Muscle of arm (tissue), 12 donors: ENCODE results near the gene PPP2R5A. TPM values are rescaled to one million over a fixed set of nuclear protein-coding genes. Genes with fewer than 3 reads are reported as not detected.
"Not testable (repeated sequence)": the region's sequence is repeated elsewhere in the genome, so short reads cannot be mapped to it uniquely, and the experiment has no call there.

ENCODE experiments used
- DNase-seq: peaks from one replicate; pipeline ENCODE4 v3.0.0-alpha.2; 2013
- polyA plus RNA-seq, 12 donors: library from polyadenylated mRNA; unstranded; fragments of 120-200 nt; gene quantifications; one replicate each; pipeline ENCODE4 v1.2.1, GENCODE V29; 2013; ENCODE audit not compliant: insufficient read length in 12 of 12

The PPP2R5A gene
- polyA plus RNA-seq, 12 donors: 23.2 to 36.7 (median 31.3) TPM; not detected in 1

DNA sequence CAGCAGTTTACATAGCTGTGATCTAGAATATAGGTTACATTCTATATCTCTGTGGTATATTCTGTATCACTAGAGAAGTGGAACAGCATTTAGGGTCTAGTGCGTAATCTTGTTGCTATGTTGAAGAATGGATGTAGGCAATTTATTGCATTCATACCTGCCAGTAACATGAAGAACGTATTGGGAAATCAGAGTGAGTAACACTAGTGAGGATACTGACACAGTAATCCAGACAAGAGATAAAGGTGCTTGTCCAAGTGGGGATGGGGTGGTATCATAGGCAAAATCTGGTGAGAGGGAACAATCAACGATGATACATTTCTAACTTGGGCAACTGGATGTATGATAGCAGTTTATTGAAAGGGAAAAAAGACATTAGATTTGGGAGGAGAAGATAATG lies 9.8 kb downstream of the PPP2R5A start:
- no peak for DNase-seq

DNA sequence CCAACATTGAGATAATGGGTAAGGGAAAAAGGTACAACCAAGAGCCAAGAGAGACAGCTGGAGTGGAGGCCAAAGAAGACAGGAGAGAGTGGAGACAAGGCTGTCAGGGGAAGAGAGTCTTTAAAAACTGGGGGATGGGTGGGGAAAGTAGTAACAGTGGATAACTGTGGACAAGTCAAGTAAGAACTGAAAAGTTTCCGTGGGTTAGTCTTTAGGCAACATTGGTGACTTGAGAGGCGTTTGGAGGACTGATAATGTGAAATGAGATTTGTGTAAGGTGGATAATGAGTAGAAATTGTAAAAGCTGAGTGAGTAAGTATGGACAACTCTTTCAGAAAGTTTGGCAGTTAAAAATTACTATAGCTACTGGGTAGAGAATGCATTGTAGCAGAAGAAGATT lies 10.4 kb downstream of the PPP2R5A start:
- DNase-seq: no peak

DNA sequence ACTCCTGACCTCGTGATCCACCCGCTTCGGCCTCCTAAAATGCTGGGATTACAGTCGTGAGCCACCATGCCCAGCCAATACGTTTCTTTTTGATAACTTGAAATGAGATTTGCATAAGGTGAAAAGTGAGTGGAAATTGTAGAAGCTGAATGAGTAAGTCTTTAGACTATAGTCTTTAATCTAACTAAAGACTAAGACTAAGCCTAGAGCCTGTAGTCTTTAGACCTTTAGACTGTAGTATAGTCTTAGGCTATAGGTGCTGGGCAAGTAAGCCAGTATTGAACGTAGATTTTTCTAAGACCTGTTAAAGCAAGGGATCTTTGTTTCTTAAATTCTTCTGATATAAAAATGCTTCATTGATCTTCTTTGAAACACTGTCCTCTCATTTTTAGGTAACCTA lies 12.1 kb downstream of the PPP2R5A start:
- no peak for DNase-seq

DNA sequence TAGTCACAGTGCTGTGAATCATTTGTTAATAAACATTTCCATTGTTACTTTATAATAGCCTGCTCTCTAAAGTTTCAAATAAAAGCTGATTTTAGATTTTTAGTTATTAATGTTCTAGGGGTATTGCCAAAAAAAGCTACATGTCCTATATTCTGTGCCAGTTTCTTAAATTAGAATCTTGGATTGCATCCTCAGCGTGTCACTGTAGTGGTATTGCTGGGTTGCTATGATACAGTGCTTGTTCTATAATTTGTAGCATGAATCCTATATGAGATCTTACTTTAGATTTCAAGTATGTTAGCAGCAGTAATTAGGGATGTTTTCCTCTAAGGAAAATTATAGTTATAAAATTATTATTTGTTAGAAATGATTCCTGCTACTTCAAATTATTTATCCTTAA lies 16.4 kb downstream of the PPP2R5A start:
- peak; percentile 43 for DNase-seq

DNA sequence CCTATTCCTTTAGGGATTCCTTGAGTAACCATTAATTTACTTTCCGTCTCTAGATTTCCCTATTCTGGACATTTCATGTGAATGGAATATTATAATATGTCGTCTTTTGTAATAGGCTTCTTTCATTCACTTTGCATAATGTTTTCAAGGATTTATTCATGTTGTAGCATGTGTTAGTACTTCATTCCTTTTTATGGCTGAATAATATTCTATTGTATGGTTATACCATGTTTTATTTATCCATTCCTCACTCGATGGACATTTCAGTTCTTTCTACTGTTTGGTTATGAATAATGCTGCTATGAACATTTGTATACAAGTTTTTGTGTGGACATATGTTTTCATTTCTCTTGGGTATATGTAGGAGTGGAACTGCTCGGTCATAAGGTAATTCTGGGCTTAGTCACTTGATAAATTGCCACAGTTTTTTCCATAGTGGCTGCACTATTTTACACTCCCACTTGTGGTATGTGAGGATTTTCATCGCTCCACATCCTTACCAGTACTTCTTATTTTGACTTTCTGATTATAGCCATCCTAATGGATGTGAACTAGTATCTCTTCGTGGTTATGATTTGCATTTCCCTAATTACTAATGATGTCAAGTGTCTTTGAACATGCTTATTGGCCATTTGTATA lies 17.7 kb downstream of the PPP2R5A start:
- DNase-seq: no peak

DNA sequence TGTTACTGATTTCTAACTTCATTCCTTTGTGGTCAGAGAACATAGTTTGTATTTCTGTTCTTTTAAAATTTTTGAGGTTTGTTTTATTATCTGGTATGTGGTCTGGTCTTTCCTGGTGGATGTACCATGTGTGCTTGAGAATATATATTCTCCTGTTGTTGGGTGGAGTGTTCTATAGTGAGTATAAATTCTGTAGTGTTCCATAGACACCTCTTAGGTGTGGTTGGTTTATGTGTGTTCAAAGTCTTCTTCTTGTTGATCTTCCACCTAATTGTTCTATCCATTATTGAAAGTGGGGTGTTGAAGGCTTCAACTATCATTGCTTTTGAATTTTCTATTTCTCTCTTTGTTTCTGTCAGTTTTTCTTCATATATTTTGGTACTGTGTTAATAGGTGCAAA lies 20.1 kb downstream of the PPP2R5A start:
- no peak for DNase-seq

DNA sequence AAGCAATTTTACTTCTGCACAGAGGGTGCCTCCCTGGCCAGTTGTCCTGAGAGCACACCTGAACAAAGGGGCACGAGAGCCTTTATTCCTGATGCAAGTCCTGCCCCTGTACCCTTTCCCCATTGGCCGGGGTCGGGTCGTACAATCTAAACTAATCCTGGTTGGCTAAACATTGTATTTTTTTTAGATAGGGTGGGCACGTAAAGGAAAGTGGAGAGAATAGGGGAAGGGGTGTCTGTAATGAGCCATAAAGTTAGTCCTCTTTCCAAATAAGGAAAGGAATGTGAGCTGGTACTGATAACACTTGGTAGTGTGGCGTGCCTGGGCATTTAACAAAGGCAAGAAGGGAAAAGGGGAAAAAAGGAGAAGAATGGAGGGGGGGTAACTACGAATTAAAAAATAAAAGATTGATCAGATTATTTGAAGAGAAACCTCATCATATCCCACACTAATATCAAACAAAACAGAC lies 20.8 kb downstream of the PPP2R5A start:
- DNase-seq: not testable (repeated sequence)

DNA sequence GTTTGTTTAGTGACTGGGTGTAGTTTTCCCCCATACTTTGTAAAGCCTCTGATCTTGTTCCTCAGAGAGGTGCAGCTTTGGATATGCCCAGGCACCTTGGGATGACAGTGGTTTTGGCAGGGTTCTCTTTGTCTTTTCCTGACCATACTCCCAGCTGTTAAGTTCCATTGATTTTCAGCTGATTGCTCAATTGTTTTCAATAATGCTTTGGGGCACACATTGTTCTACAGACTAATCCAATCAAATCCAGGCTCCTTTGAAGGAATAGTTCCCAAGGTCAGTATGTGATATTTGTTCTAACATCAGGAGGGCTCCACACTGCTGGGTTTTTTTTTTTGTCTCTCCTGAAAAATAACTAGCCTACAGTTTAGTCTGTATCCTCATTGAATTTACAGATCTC lies 24.8 kb downstream of the PPP2R5A start:
- DNase-seq: no peak

DNA sequence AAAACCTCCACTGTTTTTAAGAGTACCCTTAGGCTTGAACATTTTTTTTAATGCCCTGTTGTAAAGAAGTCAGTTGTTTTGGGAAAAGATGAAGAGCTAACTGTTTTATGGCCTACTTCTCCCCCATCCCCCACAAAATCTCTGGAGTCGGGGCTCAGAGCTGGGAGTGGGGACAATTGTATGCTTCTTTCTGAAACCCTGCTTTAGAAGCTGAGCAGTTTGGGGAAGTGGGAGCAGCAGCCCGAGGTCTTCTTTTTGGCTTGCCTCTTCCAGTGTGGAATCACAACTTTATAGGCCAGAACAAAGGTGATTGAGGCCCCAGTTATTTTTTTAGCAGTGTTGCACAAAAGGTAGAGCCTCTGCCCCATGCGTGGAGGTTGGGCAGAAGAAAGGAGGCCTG lies 25.2 kb downstream of the PPP2R5A start:
- no peak for DNase-seq

DNA sequence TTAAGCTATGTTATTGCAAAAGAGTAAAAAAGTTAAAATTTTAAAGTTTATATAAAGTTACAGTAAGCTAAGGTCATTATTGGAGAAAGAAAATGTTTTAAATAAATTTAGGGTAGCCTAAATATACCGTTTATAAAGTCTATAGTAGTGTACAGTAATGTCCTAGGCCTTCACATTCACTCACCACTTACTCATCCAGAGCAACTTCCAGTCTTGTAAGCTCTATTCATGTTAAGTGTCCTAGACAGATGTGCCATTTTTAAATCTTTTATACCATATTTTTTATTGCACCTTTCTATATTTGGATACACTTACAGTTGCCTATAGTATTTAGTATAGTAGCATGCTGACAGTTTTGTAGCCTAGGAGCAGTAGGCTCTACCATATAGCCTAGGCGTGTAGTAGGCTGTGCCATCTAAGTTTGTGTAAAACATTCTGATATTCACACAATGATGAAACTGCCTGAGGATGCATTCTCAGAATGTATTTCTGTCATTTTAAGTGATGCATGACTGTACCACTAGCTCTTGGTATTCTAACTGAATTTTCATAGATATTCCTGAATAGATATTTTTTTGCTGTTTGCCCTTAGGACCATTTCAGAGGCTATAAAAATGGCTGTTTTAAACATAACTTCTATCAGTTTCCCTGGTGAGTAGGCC lies 26.8 kb downstream of the PPP2R5A start:
- no peak for DNase-seq

DNA sequence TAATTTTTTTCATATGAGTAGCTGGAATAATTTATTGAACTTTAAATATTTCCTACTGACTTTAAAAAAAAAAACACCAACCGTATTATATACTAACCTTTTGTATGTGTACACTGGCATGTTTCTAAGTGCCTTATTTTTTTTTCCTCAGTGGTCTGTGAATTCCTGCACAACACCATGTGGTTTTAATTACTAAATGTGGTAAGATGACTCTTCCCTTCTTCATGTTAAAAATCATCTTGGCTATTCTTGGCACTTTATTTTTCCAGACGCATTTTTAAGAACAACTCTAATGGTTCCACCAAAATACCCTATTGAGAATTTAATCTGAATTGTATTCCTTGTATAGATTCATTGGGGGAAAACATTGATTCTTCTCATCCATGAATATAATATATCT lies 28.4 kb downstream of the PPP2R5A start:
- DNase-seq: no peak

DNA sequence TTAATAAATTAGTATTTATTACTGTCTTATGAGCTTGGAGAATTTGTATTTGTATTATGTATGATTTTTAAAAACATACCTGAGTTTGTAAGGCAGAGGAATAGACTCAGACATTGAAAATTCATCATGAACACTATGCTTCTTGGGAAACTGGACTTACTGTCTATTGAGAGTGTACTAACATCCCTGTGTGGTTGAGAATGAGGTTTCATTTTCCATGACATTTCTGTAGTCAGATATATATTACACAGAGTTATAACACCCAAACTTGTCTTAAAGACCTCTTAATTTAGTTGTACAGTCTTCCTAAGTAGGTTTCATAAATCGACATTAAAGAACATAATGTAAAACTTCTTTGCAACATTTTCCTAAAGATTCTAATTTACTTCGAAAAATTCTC lies 30.0 kb downstream of the PPP2R5A start:
- no peak for DNase-seq

DNA sequence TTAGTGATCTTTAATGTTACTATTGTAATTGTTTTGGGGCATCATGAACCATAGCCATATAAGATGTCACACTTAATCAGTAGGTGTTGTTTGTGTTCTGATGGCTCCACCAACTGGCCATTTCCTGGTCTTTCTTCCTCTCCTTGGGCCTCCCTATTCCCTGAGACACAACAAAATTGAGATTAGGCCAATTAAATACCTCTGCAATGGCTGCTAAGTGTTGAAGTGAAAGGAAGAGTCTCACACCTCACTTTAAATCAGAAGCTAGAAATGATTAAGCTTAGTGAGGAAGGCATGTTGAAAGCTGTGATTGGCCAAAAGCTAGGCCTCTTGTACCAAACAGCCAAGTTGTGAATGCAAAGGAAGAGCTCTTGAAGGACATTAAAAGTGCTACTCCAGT lies 30.7 kb downstream of the PPP2R5A start:
- no peak for DNase-seq

DNA sequence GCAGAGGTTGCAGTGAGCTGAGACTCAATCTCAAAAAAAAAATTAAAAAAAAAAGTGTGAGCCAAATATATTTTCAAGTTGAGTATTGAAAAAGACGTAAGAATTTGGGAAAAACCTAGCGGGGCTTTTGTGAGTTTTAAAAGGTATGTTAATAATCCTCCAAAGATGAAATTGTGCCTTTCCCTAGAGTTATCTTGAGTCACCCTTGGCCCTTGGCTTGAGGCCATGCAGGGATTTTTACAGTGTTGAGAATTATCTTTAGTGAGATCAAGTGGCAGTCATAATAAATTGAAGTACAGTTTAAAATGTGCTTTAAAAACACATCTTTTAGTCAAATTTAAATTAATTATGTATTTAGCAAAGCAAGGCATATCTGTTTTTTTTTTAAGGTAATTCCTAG lies 32.7 kb downstream of the PPP2R5A start:
- no peak for DNase-seq

DNA sequence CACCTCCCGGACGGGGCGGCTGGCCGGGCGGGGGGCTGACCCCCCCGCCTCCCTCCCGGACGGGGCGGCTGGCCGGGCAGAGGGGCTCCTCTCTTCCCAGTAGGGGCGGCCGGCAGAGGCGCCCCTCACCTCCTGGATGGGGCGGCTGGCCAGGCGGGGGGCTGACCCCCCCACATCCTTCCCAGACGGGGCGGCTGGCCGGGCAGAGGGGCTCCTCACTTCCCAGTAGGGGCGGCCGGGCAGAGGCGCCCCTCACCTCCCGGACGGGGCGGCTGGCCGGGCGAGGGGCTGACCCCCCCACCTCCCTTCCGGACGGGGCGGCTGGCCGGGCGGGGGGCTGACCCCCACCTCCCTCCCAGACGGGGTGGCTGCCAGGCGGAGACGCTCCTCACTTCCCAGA lies 35.8 kb downstream of the PPP2R5A start:
- not testable (repeated sequence) for DNase-seq

DNA sequence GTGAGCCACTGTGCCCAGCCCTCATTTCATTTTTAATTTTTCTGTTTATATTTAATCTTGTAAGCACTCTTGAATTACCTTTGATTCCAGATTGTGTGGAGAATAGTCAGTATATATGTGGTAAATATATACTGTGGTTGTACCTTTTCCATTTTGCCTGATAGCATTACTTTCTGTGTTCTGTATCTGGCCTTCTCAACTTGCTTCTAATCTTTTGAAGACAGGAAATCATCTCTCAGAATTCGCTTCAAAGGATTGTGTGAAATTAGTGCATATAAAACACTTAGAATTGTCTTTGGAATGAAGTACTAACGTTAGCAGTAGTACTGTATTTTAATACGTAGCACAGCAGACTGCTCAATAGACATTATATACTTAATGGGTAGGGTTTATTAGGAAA lies 37.9 kb downstream of the PPP2R5A start:
- no peak for DNase-seq

DNA sequence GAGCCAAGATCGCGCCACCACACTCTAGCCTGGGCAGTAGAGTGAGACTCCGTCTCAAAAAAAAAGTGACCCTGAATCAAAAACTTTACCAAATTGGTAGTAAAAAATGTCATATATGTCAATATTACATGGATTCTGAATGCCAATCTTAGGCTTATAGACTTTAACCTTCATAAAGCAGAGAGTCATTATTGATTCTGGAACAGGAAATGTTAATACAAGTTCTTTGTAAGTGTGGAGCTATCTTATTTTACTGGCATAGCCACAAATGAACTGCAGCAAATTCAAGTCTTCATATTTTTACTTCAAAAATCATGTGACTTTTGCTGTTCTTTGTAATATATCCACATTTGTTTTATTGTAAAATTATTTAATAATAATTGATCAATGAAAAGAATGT lies 41.3 kb downstream of the PPP2R5A start:
- no peak for DNase-seq

DNA sequence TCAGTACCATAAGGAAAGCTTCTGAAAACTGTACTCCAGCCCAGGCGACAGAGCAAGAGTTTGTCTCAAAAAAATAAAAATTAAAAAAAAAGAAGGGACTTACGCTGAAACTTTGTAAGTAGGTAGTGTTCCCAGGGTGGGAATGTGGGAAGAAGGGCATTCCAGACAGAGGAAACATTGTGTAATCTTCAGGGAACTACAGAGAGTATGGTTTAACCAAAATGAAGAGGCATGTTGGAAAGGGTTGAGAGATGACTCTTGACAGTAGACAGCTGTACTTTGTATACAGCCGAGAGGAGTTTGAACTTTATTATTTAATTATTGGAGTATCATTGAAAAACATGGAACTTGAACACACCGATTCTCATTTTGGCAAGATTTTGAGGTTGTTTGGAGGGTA lies 43.0 kb downstream of the PPP2R5A start:
- no peak for DNase-seq

DNA sequence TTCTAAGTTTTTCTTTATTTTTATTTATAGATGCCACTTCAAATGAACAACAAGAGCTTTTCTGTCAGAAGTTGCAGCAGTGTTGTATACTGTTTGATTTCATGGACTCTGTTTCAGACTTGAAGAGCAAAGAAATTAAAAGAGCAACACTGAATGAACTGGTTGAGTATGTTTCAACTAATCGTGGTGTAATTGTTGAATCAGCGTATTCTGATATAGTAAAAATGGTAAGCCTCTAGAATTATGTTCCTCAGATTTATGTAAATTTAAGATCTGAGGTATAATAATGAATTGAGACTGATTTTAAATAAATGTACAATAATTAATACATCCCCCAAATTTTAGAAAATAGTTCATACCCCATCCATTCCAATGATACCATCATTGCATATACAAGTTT lies 43.9 kb downstream of the PPP2R5A start:
- DNase-seq: no peak

DNA sequence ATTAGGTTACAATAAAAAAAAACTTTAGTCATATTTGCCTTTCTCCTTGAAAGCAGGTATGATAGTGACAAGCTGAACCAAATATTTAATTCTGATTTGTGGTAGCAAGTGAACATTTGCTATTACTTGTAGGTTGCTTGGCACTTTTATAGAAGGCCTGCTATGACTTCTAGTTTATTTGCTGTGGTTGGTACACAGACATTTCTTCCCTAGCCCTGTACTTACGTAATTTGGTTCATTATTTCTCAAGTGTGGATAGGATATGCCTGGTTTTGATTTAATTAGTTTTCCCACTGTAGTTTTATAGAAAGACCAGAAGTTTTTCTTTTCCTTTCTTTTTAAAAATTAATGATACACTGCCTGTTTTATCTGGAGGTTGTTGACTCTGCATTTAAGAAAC lies 55.9 kb downstream of the PPP2R5A start:
- DNase-seq: no peak

DNA sequence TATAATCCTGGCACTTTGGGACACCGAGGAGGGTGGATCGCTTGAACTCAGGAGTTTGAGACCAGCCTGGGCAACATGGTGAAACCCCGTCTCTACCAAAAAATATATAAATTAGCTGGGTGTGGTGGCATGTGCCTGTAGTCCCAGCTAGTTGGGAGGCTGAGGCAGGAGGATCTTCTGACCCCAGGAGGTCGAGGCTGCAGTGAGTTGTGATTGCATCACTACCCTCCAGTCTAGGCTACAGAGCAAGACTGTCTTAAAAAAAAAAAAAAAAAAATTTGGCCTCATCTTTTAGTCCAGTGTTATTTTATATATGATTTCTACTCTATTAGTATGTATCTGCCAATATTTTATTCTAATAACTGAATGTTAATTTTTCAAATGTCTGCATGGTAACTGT lies 59.7 kb downstream of the PPP2R5A start:
- DNase-seq: no peak

DNA sequence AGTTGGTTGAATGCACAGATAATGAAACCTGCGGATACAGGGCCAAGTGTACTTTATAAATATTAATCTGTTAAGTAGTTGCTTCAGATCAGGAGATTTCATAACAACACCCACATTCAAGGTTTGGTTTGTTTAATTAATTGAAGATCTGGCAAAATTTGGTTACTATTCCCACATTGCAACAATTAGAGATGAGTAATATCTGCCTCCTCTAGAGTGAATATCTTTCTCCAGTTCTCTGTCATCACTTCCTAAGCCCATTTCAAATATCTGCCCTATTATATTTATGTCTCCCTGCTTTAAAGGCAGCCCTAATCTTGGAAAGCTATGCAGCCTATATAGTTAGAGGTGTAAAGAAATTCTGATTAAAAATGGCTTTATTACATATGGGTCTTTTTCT lies 61.4 kb downstream of the PPP2R5A start:
- no peak for DNase-seq

DNA sequence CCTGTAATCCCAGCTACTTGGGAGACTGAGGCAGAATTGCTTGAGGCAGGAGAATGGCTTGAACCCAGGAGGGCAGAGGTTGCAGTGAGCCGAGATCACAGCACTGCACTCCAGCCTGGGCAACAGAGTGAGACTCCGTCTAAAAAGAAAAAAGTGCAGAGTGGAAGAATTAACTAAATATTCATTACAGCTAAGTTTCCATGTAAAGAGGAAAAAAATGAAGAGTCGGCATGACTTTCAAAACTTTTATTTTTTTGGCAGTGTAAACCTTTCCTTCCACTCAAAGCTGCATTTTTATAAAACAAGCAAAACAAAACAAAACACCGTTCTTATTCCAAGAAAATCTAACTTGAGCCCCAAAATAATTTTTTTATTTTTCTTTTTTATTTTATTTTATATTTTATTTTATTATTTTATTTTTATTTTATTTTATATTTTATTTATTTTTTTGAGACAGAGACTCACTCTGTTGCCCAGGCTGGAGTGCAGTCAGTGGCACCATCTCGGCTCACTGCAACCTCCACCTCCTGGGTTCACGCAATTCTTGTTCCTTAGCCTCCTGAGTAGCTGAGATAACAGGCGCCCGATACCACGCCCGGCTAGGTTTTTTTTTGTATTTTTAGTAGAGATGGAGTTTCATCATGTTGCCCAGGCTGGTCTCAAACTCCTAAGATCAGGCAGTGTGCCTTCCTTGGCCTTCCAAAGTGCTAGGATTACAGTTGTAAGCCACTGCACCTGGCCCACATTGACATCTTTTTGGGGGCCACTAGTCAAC lies 66.6 kb downstream of the PPP2R5A start:
- no peak for DNase-seq
